ENCODE measurements around the gene BMPER. TPM values are rescaled to one million over a fixed set of nuclear protein-coding genes. Genes with fewer than 3 reads are reported as not detected.

The BMPER gene
- polyA plus RNA-seq, 1 experiment, result 8.8 TPM

DNA sequence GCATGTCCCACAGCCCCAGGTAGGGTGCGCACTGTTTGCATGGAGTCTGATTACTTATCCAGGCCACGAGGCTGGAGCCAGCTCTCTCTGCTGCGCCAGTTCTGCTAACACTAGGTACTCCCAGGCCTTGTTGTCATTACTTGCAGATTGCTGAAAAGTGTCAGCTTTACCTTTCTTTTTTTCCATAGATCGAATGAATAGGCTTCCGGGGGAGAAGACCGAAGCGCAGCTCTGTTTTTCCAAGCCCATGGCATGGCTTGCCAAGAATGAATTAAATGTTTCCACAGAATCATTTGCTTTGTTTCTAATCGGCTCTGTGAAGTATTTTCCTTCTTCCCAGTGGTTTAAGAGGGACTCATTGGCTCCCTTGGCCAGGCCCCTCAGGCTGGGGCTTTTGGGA lies 285.8 kb downstream of the BMPER start:
- TF ChIP-seq, protein P1, sequence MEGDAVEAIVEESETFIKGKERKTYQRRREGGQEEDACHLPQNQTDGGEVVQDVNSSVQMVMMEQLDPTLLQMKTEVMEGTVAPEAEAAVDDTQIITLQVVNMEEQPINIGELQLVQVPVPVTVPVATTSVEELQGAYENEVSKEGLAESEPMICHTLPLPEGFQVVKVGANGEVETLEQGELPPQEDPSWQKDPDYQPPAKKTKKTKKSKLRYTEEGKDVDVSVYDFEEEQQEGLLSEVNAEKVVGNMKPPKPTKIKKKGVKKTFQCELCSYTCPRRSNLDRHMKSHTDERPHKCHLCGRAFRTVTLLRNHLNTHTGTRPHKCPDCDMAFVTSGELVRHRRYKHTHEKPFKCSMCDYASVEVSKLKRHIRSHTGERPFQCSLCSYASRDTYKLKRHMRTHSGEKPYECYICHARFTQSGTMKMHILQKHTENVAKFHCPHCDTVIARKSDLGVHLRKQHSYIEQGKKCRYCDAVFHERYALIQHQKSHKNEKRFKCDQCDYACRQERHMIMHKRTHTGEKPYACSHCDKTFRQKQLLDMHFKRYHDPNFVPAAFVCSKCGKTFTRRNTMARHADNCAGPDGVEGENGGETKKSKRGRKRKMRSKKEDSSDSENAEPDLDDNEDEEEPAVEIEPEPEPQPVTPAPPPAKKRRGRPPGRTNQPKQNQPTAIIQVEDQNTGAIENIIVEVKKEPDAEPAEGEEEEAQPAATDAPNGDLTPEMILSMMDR (IDR thresholded peaks at IDR 0.05; ENCODE audit: insufficient read depth, low read depth, low read length), result no peak
- DNase-seq (ENCODE audit: low read depth), result no peak
- no peaks in the 10 kb centered on the region for H3K36me3 ChIP-seq (ENCODE audit: control insufficient read depth, insufficient read depth, low read length)
- CTCF ChIA-PET, result interaction anchor here (1.2 kb wide), 1 partner anchor 28 kb away, joined by 3 read pairs; no protein-coding TSS in a partner anchor
- H3K27me3 ChIP-seq (ENCODE audit: control insufficient read depth, insufficient read depth, low read length), result no peaks in the 10 kb centered on the region
- POLR2A ChIA-PET, result no interaction called here
- no peak overlapping the region for H3K4me3 ChIP-seq (ENCODE audit: low read depth, low read length)

DNA sequence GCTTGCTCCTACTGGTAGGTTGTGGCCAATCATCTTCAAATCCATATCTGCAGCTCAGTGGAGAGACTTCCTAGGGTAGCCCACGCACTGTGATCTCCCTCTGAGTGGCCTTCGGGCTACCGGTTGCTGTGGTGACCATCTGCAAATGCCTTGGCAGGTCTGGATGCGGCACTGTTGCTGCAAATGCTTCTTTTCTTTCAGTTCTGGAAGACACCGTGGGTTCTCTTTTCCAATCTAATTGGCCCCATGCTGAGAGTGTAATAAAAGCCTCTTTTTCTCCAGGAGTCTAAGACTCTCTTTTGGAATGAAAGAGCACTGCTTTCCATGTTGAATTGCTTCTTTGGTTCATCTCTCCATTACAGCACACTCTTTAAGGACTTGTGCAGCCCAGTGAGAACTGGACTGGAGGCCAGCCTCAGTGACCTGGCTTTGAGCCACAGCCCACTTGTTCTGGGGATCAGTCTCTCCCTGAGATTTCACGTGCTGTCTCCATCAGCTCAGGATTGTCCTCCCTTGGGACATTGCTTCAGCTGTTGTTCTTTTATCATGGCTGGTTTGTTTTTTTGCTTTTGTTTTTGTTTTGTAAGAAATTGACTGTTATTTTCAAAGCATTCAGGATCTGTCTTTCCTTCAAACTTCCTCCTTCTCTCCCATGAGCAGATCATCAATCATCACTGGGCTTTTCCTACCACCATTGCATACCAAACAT lies 286.6 kb downstream of the BMPER start:
- H3K4me3 ChIP-seq (ENCODE audit: low read depth, low read length), result no peak overlapping the region
- TF ChIP-seq, protein P1 (IDR thresholded peaks at IDR 0.05; ENCODE audit: insufficient read depth, low read depth, low read length), result no peak
- ChIA-PET POLR2A (no interaction called here), CTCF (interaction anchor here (1.2 kb wide), 1 partner anchor 28 kb away, joined by 3 read pairs; no protein-coding TSS in a partner anchor)
- H3K27me3 ChIP-seq (ENCODE audit: control insufficient read depth, insufficient read depth, low read length), result no peaks in the 10 kb centered on the region
- no peaks in the 10 kb centered on the region for H3K36me3 ChIP-seq (ENCODE audit: control insufficient read depth, insufficient read depth, low read length)
- DNase-seq (ENCODE audit: low read depth), result no peak

DNA sequence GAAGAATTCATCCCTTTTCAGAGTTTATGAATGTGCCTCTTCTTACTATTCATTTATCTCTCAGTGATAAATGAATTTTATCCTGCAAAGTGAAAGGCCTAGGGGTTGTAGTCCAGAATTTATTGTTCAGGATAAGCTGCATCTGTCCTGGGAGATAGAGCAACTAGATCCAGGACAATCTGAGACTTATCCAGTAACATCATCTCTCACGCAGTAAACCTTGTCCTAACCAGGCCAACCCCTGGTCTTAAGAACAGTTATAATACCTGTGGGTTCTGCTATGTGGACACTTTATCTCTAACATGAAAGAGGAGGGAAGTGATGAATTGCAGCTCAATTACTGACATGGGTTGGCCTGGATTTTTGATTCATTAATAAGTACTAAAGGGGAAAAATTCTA lies 287.6 kb downstream of the BMPER start:
- TF ChIP-seq, protein P1 (IDR thresholded peaks at IDR 0.05; ENCODE audit: insufficient read depth, low read depth, low read length), result no peak
- ChIA-PET POLR2A (no interaction called here), CTCF (interaction anchor here (0.9 to 1.2 kb wide), 2 partner anchors 9 to 14 kb away, joined by 3 read pairs; no protein-coding TSS in a partner anchor)
- no peaks in the 10 kb centered on the region for H3K27me3 ChIP-seq (ENCODE audit: control insufficient read depth, insufficient read depth, low read length)
- no peaks in the 10 kb centered on the region for H3K36me3 ChIP-seq (ENCODE audit: control insufficient read depth, insufficient read depth, low read length)
- no peak overlapping the region for H3K4me3 ChIP-seq (ENCODE audit: low read depth, low read length)
- DNase-seq (ENCODE audit: low read depth), result no peak

DNA sequence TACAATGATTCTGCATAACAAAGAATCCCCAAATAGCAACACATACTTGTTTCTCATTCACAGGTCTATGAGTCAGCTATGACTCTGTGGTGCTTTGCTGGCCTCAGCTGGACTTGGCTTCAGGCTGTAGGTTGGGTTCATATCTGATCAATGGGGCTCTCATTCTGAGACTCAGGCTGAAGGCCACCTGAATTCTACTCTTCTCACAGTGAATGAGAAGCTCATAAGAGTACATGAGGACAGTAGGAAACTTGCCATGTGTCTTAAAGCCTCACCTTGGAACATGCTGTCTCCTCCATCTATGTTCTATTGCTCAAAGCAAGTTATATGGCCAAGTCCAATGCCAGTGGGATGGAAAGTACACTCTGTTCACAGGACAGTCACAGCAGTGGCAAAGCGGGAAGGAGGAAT lies 292.9 kb downstream of the BMPER start:
- Histone ChIP-seq H3K4me3 (ENCODE audit: low read depth, low read length) (no peak overlapping the region), H3K36me3 (ENCODE audit: control insufficient read depth, insufficient read depth, low read length) (no peaks in the 10 kb centered on the region), H3K27me3 (ENCODE audit: control insufficient read depth, insufficient read depth, low read length) (no peaks in the 10 kb centered on the region)
- POLR2A ChIA-PET, result no interaction called here
- TF ChIP-seq, protein P1 (IDR thresholded peaks at IDR 0.05; ENCODE audit: insufficient read depth, low read depth, low read length), result no peak
- no peak for DNase-seq (ENCODE audit: low read depth)
- CTCF ChIA-PET, result interaction anchor here (1.0 to 1.7 kb wide), 2 partner anchors 8 to 10 kb away, joined by 4 read pairs; no protein-coding TSS in a partner anchor
